GM21528 (cell line): ENCODE results near the gene ERBB2.
"Not testable (repeated sequence)": the region's sequence is repeated elsewhere in the genome, so short reads cannot be mapped to it uniquely, and the experiment has no call there.

ENCODE experiments used
- ATAC-seq: cut with Tn5 transposase; IDR thresholded peaks from one replicate; pipeline ENCODE4 v1.9.1; 2021; ENCODE audit warnings: mild to moderate bottlenecking, moderate library complexity; ENCODE audit not compliant: unreplicated experiment, low FRiP score

Gene ERBB2

DNA sequence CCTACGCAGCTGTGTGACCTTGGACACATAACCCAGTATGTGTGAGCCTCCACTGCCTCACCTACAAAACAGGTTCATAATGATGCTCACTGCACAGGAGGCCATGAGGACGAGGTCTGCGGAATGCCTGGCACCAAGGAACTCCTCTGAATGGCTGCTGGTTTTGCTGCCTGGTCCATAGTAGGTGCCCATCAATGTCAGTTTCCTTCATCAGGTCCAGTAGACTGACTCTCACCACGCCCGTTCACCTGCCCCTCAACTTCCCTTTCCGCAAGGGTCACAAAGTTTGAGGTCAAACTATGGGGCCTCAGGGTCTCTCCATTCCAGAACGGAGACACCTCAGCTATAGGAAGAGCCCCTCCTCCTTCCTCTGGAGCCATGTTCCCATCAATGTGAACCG lies 22.8 kb upstream of the ERBB2 start:
- no peak for ATAC-seq

DNA sequence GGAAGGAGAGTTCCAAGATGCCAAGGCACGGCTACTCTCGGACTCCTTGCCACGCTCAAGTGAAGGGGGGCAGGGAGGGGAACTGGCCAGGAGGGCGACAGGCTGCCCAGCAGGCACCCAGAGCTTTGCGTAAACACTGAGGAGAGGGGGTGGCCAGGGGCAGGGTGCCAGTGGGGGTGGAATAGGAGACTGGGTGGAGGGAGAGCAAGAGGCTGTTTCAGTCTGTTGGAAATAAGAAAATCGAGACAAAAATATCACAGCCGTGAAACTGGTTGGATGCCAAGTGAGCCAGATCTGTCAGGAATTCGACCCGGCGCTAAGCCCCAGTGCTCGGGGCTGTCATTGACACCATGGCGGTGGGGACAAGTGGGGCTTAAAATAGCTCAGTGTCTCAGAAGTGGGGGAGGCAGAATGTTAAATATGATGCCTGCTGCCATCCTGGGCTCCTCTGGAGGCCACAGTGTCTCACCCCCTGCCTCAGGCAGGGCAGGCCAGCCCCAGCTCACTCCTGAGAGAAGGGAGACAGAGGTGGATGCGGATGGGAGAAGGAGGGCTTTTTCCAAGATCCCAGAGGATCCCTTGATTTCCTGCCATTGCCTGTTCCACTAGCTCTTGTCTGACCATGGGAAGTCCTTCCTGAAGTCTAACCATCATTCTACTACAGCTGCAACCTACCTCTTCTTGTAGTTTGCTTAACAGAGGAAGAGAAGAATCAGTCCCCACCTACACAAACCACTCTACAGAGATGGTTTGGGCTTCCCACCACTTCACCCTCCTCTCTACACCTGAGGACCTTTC lies 22.1 kb upstream of the ERBB2 start:
- no peak for ATAC-seq

DNA sequence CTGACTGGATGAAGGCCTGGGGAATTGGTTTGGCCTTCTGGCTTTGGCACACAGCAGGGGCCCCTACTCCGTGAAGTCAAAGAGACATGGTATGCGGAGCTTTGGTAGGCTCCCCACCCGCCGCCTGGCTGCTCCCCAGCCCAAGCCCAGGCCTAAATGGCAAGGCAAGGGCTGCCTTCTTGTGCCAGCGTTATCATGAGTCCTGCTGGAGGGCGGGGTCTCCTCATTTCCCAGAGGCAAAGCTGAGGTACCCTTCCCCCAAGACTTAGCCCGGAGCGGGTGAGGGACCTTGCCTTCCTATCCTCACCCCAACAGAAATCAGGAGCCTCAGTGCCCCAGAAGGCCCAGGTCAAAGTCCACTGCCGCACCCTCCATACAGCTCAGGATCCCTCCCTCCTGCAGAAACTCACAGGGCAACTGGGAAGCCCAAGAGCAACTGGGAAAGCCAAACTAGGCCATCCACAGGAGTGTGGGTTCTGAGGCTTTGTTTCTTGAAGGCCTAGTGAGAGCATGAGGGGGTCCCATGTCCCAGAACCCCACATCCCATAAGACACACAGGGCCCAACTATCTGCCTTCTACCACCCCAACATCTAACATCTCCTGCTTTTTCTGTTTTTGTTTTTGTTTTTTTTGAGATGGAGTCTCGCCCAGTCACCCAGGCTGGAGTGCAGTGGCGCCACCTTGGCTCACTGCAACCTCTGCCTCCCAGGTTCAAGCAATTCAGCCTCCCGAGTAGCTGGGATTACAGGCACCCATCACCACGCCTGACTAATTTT lies 21.3 kb upstream of the ERBB2 start:
- ATAC-seq = no peak

DNA sequence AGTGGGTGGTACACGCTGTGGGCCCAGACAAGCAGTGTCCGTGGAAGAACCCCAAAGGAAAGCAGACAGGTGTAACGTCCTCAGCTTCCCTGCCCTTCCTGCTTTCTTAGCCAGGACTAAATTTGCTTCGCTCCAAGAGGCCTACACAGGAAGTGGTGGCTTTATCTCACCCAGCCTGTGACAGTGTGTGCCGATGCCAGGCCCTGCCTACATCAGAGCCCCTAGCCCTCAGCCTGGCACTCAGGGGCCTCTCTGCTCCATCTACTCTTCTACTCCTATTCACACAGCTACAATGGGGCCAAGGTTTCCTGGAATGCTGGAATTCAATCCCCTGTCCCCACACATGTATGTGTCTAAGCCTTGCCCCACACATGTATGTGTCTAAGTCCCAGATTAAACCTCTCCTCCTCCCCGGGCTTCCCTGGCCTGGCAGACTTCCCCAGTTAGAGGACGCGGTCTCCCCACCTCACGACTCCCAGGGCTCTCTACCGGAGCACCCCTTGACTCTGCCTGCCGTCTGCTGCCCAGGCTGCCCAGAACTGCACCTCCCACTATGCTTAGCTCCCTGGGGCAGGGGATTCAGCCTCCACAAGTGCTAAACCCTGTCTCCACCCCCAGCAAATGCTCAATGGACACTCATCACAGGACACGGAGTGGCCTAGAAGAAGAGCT lies 20.2 kb upstream of the ERBB2 start:
- ATAC-seq = no peak

DNA sequence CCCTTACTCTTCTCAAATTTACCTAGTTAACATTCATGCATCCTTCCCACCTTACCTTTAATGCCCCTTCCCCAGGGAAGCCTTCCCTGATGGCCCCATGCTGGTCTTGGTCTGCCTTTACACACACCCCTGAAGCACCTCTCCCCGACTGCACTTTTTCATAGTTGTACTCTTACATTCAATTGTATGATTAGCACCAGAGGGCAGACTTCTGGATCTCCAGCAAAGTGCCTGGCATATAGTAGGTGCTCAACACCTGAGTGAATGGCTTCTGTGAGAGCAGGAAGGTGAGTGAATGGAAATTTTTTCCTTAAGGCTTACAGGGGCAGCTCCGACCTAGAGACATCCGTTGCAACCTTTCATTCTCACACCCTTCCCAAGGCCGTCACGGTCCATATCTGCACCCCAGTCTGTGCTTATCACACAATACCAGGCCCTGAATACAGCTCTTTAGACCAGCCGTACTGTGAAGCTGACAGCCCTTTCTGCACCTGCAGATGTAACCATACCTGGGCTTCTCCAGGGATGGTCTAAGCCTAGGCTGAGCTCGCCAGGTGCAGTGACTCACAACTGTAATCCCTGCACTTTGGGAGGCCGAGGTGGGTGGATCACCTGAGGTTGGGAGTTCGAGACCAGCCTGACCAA lies 16.4 kb upstream of the ERBB2 start:
- no peak for ATAC-seq

DNA sequence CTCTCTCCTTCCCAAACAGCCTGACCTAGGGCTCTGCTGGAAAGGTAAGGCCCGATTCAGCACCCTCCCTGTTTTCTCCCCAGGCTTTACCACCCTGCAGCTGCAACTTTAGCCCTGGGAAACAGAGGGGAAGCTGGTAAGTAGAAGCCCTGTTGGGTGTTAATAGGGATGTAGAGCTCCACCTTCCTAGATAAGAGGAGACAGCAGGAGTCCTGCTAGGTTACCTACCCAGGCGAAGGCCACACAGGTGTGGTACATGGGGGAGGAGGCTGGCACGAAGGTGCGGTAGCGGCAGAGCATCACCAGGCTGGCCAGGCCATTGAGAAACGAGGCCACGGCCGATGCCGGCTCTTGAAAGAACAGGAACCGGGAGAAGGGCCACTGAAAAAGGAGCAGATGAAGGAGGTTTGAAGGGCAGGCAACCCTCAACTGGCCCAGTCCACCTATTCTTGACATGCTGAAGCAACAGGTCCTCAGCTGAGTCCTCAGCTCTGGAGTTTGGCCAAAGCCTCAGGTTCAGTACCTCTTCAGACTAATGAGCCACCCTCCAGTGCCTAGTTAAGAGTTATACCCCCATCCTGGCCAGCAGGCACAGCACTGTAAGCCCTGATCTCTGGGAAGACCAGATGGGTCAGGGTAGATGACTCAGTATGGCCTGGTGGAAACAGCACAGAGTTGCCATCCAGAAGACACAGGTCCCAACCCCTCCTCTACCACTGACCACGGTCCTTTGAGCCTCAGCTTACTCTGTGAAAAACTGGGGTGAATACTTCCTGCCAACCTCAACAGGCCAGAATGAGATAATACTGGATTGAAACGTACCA lies 15.3 kb upstream of the ERBB2 start:
- ATAC-seq = no peak

DNA sequence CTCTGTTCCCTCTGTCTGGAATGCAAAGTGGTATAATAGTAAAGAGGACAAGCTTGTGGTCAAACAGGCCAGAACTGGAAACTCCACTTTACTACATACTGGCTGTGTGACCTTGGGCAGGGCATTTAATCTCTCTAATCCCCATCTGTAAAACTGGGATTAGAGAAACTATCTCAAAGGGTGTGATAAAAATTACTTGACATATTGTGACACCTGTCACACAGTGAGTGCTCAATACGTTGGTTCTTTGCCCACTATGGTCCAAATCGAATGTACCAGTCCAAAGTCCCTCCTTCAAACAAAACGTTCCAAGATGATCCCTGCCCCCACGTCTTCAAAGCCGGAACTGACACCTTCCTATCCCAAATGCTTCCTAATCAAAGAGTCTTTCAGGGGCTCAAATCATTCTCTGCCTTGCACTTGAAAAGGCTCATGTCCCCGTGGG lies 12.7 kb upstream of the ERBB2 start:
- ATAC-seq = no peak

DNA sequence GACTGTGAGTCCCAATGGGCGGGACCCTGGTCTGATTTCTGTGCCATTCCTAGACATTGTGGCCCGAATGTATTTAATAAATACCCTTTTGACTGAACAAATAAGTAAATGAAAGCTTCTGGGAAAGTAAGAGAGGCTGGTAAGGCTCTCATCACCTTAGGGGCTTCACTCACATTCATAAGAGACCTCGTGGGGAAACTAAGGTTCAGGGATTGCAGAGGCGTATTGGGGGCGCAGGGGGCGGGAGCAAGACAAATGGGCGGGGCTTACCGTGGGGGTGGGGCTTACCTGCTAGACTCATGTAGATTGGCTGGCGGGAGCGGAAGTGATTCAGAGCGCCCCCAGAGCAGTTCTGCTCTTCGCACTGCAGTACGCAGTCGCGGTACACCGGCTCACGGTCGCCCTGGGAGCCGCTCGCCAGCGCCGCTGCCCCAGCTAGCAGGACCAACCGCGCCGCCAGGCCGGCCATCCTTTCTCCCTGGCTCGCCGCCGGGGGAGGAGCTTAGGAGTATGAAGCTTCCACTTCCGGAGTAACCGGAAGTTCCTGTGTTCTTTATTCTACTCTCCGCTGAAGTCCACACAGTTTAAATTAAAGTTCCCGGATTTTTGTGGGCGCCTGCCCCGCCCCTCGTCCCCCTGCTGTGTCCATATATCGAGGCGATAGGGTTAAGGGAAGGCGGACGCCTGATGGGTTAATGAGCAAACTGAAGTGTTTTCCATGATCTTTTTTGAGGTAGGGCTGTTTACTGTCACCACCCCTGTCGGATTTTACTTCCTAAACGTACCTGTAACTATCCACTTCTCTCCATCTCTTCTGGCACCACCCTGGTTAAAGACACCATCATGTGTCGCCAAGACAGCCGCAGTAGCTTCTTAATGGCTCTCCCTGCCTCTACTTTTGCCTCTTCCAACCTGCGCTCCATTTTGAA lies 12.1 kb upstream of the ERBB2 start, which contains the start of gene PGAP3:
TSS of gene PGAP3 (minus strand) at position 512 of the 929 bp plus-strand sequence. CDS start at position 469, 43 bp downstream.
- peak; percentile 73 for ATAC-seq

DNA sequence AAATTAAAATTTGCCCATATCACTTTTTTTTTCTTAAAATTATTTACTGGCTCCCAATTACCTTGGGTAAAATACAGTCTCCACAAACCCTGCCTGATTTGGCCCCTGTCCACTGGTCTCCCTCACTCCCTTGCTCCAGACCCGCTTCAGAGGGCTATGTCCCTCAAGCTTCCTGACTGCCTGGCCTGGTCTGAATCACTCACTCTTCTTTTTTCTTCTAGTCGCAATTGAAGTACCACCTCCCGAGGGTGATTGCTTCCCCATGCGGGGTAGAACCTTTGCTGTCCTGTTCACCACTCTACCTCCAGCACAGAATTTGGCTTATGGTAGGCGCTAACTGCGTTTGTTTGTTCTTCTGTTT lies 11.4 kb upstream of the ERBB2 start:
- ATAC-seq = no peak

DNA sequence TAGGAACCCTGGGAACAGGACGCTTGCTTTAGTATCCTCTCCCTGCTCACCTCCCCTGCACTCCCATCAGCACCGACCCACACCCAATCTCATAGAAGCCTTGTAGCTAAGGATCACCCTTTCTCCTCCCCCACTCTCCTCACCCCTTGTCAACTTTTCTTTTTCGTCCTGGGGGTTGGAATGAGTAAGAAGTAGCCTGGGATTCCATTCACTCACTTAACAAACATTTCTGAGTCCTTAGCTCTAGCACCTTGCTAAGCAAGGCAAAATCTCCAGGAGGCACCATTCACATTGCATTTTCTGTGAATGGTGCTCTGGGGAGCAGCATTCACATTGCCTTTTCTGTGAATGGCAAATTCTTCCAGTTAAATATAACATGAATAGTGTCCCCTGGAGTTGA lies 10.9 kb upstream of the ERBB2 start:
- ATAC-seq = no peak

DNA sequence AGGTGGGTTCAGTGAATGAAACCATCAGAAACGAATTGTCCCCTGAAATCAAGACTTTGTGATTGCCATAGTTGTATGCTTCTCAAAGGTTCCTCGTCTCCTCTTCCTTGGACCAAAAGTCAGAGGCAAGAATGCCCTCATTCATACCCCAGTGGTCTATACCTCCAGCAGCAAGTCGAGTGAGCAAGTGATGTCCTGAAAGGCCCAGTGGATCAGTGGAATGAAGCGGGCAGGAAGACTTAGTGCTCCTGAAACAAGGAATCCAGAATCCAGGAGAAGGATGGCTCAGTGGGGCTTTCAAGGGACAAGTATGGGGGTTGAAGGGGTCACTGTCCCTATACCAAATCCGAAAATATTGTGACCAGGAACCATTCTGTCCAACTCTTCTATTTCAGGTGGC lies 5.3 kb upstream of the ERBB2 start:
- no peak for ATAC-seq

DNA sequence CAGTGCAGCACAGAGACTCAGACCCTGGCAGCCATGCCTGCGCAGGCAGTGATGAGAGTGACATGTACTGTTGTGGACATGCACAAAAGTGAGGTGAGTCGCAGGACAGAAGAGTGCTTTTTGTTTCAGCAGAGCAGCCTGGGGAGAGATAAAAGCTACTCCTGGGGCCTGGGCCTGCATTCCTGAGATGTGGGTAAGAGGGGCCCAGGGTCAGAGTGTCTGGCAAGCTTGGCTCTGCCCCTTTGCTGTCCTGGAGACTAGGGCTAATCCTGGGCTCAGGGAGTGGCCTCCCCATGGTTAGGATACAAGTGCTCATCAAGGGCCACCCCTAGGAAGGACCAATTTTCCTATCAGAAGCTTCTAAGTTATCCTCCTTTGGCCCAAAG lies 4.8 kb upstream of the ERBB2 start:
- no peak for ATAC-seq

DNA sequence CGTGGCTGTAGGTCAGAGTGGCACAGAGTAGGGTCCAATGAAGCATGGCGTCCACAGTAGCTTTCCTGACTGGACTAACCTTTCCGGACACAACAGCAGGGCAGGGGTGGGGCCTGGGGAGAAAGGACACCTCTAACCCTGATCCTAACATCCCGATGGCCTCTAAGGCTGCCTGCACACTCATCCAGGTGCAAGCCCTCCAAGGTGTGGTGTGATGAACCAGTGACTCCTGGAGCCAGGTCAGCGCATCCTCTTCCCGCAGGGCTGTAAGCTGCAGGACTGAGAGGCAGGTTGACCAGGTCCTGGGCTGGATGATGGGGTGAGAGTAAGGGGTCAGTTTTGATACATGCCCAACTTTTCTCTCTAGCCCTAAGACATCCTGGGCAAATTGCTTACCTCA lies 3.1 kb upstream of the ERBB2 start:
- no peak for ATAC-seq

DNA sequence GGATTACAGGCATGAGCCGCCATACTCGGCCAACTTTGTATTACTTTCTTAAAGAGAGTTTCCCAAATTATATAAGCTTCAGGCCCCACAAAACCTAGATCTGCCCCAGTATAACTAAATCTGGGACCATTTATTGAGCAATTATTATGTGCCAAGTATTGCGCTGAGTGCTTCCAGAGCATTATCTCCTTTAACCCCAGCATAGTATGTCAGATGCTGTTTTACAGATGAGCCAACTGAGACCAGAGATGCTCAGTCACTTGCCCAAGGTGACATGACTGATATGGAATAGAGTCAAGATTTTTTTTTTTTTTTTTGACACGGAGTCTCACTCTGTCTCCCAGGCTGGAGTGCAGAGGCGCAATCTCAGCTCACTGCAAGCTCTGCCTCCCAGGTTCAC lies 1.9 kb upstream of the ERBB2 start:
- ATAC-seq = no peak

DNA sequence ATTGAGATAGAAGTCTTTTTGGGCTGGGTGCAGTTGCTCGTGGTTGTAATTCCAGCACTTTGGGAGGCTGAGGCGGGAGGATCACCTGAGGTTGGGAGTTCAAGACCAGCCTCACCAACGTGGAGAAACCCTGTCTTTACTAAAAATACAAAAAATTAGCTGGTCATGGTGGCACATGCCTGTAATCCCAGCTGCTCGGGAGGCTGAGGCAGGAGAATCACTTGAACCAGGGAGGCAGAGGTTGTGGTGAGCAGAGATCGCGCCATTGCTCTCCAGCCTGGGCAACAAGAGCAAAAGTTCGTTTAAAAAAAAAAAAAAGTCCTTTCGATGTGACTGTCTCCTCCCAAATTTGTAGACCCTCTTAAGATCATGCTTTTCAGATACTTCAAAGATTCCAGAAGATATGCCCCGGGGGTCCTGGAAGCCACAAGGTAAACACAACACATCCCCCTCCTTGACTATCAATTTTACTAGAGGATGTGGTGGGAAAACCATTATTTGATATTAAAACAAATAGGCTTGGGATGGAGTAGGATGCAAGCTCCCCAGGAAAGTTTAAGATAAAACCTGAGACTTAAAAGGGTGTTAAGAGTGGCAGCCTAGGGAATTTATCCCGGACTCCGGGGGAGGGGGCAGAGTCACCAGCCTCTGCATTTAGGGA lies 577 bp upstream of the ERBB2 start:
- ATAC-seq = not testable (repeated sequence)

DNA sequence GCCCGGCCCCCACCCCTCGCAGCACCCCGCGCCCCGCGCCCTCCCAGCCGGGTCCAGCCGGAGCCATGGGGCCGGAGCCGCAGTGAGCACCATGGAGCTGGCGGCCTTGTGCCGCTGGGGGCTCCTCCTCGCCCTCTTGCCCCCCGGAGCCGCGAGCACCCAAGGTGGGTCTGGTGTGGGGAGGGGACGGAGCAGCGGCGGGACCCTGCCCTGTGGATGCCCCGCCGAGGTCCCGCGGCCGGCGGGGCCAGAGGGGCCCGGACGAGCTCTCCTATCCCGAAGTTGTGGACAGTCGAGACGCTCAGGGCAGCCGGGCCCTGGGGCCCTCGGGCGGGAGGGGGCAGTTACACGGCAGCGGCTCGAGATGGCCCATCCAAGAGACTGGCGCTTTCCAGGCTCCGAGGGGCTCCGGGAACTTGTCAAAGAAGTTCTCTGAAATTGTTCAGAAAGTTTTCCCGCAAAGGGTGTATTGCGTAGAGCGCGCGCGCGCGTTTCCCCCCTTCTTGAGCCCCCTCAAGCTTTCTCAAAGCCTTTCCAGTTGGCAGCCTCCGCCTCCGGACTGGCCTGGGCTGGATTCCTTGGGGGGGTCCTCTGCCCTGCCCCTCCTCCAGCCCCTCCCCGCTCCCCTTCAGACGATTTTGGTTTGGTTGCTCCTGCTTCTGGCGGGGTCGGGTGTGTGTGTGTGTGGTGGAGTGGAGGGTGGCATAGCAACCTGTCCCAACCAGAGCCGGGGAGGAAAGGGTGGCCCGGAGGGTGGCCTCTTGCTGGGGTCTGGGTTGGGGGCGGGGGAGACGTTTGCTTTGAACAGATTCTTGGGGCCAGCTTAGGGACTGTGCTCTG lies 504 bp downstream of the ERBB2 start:
- ATAC-seq = no peak

DNA sequence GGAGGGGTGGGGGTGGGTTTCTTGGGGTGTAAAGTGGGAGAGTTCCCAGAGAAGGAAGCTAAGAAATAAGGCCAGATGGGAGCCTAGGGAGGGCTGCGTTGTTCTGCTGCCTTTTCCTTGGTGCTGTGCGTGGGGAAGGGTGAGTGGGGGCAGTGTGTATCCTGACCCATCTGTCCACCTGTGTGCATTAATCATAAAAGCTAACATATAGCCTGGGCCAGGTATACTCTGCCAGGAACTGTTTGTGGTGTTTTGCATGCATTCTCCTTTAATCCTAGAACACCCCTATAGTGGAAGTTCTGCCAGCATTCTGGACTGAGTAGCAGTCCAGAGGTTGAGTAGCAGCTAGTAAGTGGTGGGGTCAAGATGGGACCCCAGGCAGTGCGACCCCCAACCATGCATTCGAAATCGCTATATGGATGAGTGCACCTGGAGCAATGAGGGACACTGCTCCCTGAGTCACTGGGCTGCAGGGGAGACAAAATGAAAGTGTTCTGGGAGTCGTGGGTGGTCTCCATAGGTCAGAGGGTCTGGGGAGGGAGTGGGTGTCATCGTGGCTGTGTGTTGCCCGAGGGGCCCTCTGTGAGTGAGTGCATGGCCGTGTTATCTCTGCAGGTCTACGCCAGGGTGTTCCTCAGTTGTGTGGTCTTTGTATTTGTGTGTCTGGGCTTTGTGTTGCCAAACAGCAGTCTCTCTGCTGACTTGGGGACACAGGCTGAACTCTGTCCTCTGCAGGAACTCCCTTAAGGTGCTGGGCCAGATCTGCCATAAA lies 1.3 kb downstream of the ERBB2 start:
- no peak for ATAC-seq
